GM19025 (cell line): ENCODE measurements around the gene AOPEP.

Experiments
- ATAC-seq: cut with Tn5 transposase; IDR thresholded peaks from one replicate; pipeline ENCODE4 v1.9.1; 2021; ENCODE audit warnings: mild to moderate bottlenecking, low read depth, moderate library complexity; ENCODE audit not compliant: unreplicated experiment

The AOPEP gene

DNA sequence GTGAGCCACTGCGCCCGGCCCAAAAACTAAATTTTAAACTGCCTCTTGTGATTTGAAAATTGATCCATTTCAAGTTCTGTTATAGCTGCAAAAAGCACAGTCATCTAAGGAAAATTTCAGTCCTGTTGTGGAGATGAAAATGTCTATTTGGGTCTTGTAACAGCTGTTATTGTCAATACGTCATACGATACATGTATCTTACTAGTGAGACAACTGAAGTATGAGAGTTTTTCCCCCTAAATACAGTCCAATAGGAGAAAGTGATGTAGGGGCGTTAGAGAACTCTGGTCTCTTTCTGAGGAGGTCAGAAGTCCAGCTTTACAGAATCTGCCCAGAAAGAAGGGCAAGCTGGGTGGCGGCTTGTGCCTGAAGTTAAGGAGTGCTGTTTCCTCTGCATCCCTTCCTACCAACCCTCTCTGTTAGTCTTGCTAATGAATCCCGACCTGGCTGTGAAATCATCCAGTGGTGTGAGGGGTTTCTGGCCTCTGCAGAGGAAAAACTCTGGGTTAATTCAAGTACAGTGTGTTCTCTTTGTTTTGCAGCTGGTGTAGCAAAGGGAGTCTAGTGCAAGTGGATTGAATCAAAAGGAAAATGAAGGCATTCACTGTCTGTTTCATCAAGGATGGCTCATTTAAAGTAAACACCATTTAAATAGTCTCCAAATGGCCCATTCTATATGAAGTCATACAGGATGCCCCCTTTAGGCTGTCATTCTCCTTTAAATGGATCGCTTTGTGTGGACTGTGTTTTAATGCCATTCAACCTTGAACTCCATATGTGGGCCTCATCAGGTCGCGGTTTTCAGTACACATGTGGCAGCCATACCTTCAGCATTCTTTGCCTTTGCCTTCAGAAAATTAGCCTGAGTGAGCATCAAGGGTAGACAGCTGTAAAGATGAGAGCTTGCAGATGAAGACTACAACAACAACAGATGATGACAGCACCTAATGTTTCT, 59.0 kb downstream of the AOPEP start:
- no peak for ATAC-seq

- ATAC-seq: no peak
Observed at GRCh38 chr9:94786586-94786985, 60.1 kb downstream of the AOPEP start.

DNA sequence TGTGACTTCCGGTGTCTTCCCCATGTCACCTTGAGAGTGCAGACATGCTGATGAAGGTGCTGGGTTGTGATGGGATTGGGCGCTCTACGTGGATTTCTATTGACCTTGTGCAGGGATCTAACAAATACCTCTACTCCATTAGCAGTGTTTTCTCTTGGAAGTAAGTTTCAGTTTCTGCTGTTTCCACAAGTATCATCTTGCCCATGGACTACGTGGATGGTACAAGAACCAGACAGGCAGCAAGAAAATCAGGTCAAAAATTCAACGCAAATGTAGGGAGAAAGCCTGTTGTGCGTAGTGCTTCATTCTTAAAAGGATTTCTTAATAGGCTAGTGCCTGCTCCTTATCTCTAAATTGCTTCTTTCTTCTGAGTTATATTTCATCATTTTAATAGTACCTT, 60.8 kb downstream of the AOPEP start:
- no peak for ATAC-seq

GRCh38 chr9:94788570-94789105, 62.1 kb downstream of the AOPEP start:
- ATAC-seq: no peak

DNA sequence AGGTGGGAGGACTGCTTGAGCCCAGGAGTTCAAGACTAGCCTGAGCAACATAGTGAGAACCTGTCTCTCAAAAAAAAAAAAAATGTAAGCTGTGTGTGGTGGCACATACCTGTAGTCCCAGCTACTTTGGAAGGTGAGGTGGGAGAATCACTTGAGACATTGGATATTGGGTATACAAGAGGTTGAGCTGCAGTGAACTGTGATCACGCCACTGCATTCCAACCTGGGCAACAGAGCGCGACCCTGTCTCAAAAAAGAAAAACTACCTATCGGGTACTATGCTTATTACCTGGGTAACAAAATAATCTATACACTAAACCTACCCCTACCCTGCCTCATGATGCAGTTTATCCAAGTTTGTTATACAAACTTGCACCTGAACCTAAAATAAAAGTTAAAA, 64.9 kb downstream of the AOPEP start:
- no peak for ATAC-seq

GRCh38 chr9:94792511-94792910, 66.0 kb downstream of the AOPEP start:
- no peak for ATAC-seq

- no peak for ATAC-seq
Observed at GRCh38 chr9:94794476-94795167, 68.1 kb downstream of the AOPEP start.

DNA sequence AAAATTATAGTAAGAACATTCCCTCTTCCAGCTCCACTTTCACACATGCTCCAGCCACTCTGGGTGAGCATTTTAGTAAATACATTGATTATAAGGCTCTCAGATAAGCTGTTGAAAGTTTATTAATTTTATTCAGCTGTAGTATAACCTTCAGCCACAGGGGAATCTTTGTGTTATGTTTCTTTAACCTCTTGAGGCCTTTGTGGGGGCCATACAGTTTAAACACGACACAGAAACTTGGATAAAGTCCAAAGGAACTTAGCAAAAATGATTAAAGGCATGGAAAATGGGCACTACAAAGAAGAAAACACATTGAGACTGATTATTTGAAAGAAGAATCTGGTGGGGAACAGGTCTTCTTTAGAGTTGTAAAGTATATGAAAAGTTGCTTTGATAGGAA, 70.2 kb downstream of the AOPEP start:
- ATAC-seq: no peak

- no peak for ATAC-seq
Observed at GRCh38 chr9:94798201-94798600, 71.7 kb downstream of the AOPEP start.

DNA sequence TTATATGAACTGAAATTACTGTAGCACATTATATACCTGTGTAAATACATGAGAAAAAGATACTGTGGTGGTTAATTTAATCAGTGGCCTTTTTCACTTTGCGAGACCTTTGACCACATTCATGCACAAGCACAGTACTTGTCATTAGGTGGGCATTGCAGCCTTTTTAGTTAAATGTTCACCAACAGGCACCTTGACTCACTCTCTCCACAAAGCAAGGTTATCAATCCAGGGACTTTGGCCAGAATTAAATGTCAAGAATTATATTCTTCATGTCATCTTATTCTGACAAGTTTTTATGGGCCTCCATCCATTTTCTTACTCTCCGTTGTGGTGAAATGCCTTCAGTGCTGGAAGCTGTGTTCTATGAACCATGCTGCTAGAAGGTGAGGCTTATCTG, 72.2 kb downstream of the AOPEP start:
- no peak for ATAC-seq

DNA sequence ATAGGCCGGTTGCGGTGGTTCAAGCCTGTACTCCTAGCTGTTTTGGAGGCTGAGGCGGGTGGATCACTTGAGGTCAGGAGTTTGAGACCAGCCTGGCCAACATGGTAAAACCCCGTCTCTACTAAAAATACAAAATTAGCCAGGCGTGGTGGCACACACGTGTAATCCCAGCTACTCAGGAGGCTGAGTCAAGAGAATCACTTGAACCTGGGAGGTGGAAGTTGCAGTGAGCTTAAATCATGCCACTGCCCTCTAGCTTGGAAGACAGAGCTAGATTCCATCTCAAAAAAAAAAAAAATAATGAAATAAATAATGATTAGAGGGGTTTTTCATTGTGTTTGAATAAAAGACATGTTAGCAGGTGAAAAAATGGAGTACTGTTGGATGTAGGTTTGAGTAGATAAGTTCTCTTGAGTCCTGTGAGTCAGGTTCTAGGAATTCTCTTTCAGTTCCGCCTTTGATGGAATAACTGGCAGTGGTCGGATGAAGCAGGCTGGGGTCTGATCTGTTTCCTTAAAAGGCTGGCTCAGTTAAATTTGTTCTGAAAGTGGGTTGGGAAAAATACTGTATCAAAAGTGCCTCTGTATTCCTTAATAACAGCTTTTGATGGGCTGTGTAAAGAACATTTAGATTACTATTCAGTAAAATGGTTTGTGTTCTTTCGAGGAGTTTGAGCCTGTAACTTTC, 73.2 kb downstream of the AOPEP start:
- ATAC-seq: no peak

GRCh38 chr9:94800424-94801117, 74.1 kb downstream of the AOPEP start:
- ATAC-seq: no peak

DNA sequence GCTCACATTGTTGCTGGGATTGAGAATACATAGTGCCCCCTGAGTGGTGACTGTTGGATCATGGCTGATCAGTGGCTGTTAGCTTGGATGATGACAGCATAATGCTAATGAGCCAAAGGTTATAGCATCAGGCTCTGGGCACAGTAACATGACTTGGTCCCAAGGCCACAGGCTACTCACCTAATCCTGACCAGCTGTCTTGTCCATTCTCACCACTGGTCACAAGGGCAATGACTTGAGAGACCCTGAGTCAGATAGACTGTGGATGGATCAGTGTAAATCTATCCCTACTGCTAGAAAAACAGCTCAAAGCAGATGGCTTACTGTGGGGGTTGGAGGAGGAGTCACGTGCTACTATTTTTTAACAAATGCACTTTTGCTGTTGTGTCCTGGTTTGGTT, 74.7 kb downstream of the AOPEP start:
- ATAC-seq: no peak

DNA sequence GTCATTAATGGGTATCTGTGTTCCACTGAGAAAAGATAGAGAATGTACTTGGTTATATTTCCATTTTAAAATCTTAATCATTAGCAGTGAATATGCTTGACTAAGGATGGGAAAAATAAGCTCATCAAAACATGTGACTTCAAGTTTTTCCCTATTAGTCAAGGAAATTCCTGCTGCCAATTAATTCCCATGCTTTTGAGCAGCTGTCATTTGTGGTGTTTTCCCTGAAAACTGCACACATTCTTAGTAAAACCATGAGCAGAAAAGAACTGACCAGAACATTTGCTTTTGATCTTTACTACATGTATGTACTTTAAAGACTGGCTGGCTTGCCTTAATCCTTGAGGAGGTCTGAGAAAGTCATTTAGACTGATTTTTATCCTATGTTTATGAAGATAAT, 75.2 kb downstream of the AOPEP start:
- ATAC-seq: no peak

GRCh38 chr9:94802251-94802650, 75.8 kb downstream of the AOPEP start:
- ATAC-seq: no peak

GRCh38 chr9:94802793-94803192, 76.3 kb downstream of the AOPEP start:
- no peak for ATAC-seq

- no peak for ATAC-seq
Observed at GRCh38 chr9:94804316-94804715, 77.8 kb downstream of the AOPEP start.

DNA sequence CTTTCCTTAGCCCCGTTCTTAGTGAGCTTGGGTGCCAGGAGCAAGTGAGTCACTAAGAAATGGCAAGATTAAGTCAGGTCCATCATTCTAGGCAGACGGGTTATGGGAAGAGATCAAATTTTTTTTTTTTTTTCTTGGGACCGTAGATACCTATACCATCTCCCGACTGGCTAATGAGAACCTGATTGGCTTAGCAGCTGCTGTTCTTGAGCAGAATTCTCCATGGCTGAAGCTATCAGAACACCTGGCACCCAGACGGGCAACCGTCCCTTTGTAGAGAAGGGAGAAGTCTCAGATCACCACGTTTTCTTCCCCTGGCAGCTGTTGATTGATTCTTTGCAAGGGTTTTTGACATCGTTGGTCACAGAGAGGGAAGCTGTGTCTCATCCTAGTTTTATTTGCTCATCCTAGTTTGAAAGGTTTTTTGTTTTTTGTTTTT, 78.6 kb downstream of the AOPEP start:
- ATAC-seq: no peak

DNA sequence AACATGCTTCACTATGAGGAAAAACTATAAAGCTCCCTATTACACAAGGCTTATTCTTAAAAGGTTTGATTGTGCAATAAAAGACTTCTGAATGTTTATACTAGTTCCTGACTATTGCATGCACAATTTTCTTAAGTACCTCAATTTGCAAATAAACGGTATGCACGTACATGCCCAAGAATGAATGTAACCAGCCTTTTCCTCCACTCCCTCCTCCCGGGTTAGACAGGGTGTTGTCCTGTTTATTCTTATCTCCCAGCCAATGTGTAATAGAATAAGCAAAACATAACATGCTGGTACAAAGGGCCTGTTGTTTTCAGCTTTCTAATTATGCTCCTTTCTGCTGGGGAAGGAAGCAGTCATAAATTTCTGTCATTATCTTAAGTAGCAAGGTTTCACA, 79.1 kb downstream of the AOPEP start:
- no peak for ATAC-seq

DNA sequence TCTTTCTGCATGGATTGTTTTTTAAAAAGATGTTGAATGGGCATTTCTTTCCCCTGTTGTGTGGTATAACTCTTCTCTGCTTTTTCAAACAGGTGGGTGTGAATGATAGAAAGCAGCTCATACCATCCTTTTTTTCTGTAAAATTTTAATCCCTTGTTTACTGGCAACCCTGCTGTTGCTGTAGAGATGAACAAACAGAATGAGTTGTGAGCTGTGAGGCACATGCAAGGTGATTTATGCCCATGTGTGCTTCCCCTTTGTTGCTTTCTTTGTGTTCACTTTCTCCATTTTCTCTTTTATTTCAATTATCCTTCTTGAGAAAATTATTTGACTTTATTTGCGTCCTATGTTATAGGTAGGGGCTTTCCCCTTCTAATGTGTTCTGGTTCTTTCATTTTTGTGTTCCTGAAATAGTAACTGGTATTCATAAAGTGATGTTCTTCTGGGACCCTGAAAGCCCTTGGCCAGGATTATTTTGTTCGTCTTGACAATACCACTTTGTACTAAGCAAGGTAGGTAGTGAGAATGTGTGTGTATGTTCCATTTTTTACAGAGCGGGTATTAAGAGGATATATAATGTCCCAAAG, 79.9 kb downstream of the AOPEP start:
- ATAC-seq: no peak
